Neutrophil (primary cell): Measurements from ENCODE around the gene ZNF367.
"Not testable (repeated sequence)": the region's sequence is repeated elsewhere in the genome, so short reads cannot be mapped to it uniquely, and the experiment has no call there.

Experiments used
- H3K27ac ChIP-seq: fragments of 200-600 bp; sonication (generic); 2 replicates; pipeline ENCODE4 v1.5.1; 2016; ENCODE audit warnings: mild to moderate bottlenecking, moderate library complexity
- H3K27me3 ChIP-seq: fragments of 200-600 bp; sonication (generic); 2 replicates; pipeline ENCODE4 v1.6.0; 2016; ENCODE audit warnings: mild to moderate bottlenecking
- H3K36me3 ChIP-seq: fragments of 200-600 bp; sonication (generic); 2 replicates; pipeline ENCODE4 v1.5.1; 2017
- H3K4me1 ChIP-seq, 2 experiments: fragments of 200-600 bp in 1 of 2; sonication (generic) in 1 of 2; 1 replicate in 1 of 2; 2 replicates in 1 of 2; pipeline versions ENCODE4 v1.5.1 to v1.6.1; 2013 to 2016; ENCODE audit warnings: low read depth in 1 of 2, low read length in 1 of 2, mild to moderate bottlenecking in 1 of 2, moderate library complexity in 1 of 2; ENCODE audit not compliant: control insufficient read depth in 1 of 2, insufficient read depth in 1 of 2
- H3K4me3 ChIP-seq, 2 experiments: fragments of 200-600 bp in 1 of 2; sonication (generic) in 1 of 2; 1 replicate in 1 of 2; 2 replicates in 1 of 2; pipeline ENCODE4 v1.5.1; 2013 to 2016; ENCODE audit warnings: low read depth in 1 of 2, low read length in 1 of 2, mild to moderate bottlenecking in 1 of 2, moderate library complexity in 1 of 2
- H3K9me3 ChIP-seq: fragments of 200-600 bp; sonication (generic); 2 replicates; pipeline ENCODE4 v1.5.1; 2016
- CTCF ChIP-seq: fragments of 200-600 bp; sonication (generic); IDR thresholded peaks from 2 replicates; pipeline ENCODE4 v1.5.1; 2016; ENCODE audit warnings: antibody characterized with exemption

ZNF367 gene

GRCh38 chr9:96381125-96381524 lies 37.0 kb downstream of the ZNF367 start:
- peaks cover 8 to 14% of the 10 kb centered on the region in 2 experiments for H3K4me1 ChIP-seq
- H3K36me3 ChIP-seq: no peaks in the 10 kb centered on the region
- no peak overlapping the region for H3K4me3 ChIP-seq
- no peaks in the 10 kb centered on the region for H3K27me3 ChIP-seq
- no peak for TF ChIP-seq CTCF
- H3K9me3 ChIP-seq: no peaks in the 10 kb centered on the region
- no peak overlapping the region for H3K27ac ChIP-seq

- no peak for TF ChIP-seq CTCF
- Histone ChIP-seq H3K4me3 (no peak overlapping the region), H3K27me3 (no peaks in the 10 kb centered on the region), H3K4me1 (peaks cover 8 to 14% of the 10 kb centered on the region in 2 experiments), H3K36me3 (no peaks in the 10 kb centered on the region), H3K9me3 (no peaks in the 10 kb centered on the region), H3K27ac (no peak overlapping the region)
Observed at GRCh38 chr9:96379461-96379860, 38.7 kb downstream of the ZNF367 start.

GRCh38 chr9:96378187-96378586 lies 40.0 kb downstream of the ZNF367 start:
- H3K4me1 ChIP-seq: peaks cover 8 to 13% of the 10 kb centered on the region in 2 experiments
- H3K27me3 ChIP-seq: no peaks in the 10 kb centered on the region
- H3K9me3 ChIP-seq: no peaks in the 10 kb centered on the region
- no peak overlapping the region for H3K4me3 ChIP-seq
- H3K27ac ChIP-seq: no peak overlapping the region
- TF ChIP-seq CTCF: no peak
- no peaks in the 10 kb centered on the region for H3K36me3 ChIP-seq

- Histone ChIP-seq H3K36me3 (no peaks in the 10 kb centered on the region), H3K27ac (no peak overlapping the region), H3K4me3 (no peak overlapping the region), H3K4me1 (peaks cover 0 to 4% of the 10 kb centered on the region in 2 experiments), H3K27me3 (no peaks in the 10 kb centered on the region), H3K9me3 (no peaks in the 10 kb centered on the region)
- no peak for TF ChIP-seq CTCF
Observed at GRCh38 chr9:96376891-96377874, 41.0 kb downstream of the ZNF367 start.

- not testable (repeated sequence) for H3K9me3 ChIP-seq, H3K27ac ChIP-seq, H3K27me3 ChIP-seq, H3K36me3 ChIP-seq, H3K4me3 ChIP-seq, H3K4me1 ChIP-seq
Observed at GRCh38 chr9:96375507-96375906, 42.7 kb downstream of the ZNF367 start.

GRCh38 chr9:96367943-96368342 lies 50.2 kb downstream of the ZNF367 start:
- Histone ChIP-seq H3K4me3 (no peak overlapping the region), H3K27me3 (no peaks in the 10 kb centered on the region), H3K27ac (no peak overlapping the region), H3K4me1 (no peaks in the 10 kb centered on the region), H3K9me3 (no peaks in the 10 kb centered on the region), H3K36me3 (peaks cover 13% of the 10 kb centered on the region)
- no peak for TF ChIP-seq CTCF
